Omental fat pad (tissue), 4 donors: ENCODE measurements around the gene SCN4B. TPM values are rescaled to one million over a fixed set of nuclear protein-coding genes. Genes with fewer than 3 reads are reported as not detected.

Experiments used
- ATAC-seq: fragments of 150-250 bp; one replicate; pipeline ENCODE4 v1.9.1; 2016; ENCODE audit warnings: mild to moderate bottlenecking, moderate library complexity; ENCODE audit not compliant: low FRiP score
- DNase-seq: peaks from one replicate; pipeline ENCODE4 v3.0.0-alpha.2; 2019; ENCODE audit warnings: low spot score
- CTCF ChIP-seq, 3 donors: fragments of 450-650 bp; IDR thresholded peaks; one replicate each; pipeline ENCODE4 v1.5.1; 2016 to 2017; ENCODE audit warnings: antibody characterized with exemption in 3 of 3, mild to moderate bottlenecking in 3 of 3, moderate library complexity in 2 of 3
- total RNA-seq, 4 donors: library from RNA; depleted of rRNA; stranded (reverse); fragments of >200 nt; gene quantifications; one replicate each; pipeline ENCODE4 v1.1.0, GENCODE V29; 2016

SCN4B gene
- total RNA-seq, 4 donors from 2014 or later = 1.1 to 10.2 (median 2.0) TPM

- DNase-seq (no peak), ATAC-seq (no peak)
- no peak for TF ChIP-seq CTCF (IDR thresholded peaks at IDR 0.05)
Measured at GRCh38 chr11:118138839-118139420, 13.7 kb downstream of the SCN4B start.

GRCh38 chr11:118136801-118137200, 15.8 kb downstream of the SCN4B start:
- DNase-seq (no peak), ATAC-seq (no peak)
- no peak for TF ChIP-seq CTCF (IDR thresholded peaks at IDR 0.05)

GRCh38 chr11:118136341-118136740, 16.3 kb downstream of the SCN4B start:
- no peak for TF ChIP-seq CTCF (IDR thresholded peaks at IDR 0.05)
- DNase-seq (no peak), ATAC-seq (no peak)

GRCh38 chr11:118135796-118136165, 16.8 kb downstream of the SCN4B start:
- ATAC-seq = no peak
- TF ChIP-seq CTCF (IDR thresholded peaks at IDR 0.05) = no peak
- DNase-seq = no peak

- no peak for DNase-seq
- ATAC-seq = no peak
- TF ChIP-seq CTCF (IDR thresholded peaks at IDR 0.05) = no peak
Measured at GRCh38 chr11:118135051-118135795, 17.4 kb downstream of the SCN4B start.

GRCh38 chr11:118133816-118134215, 18.8 kb downstream of the SCN4B start:
- no peak for TF ChIP-seq CTCF (IDR thresholded peaks at IDR 0.05)
- ATAC-seq (no peak), DNase-seq (no peak)
